HepG2 (cell line): ENCODE data around the gene CEBPG. TPM values are rescaled to one million over a fixed set of nuclear protein-coding genes. Genes with fewer than 3 reads are reported as not detected.

Experiments
- BRCA1 ChIP-seq: sonication (generic); formaldehyde crosslinking; IDR thresholded peaks from 2 replicates; pipeline ENCODE4 v1.4.0; 2020; ENCODE audit warnings: missing genetic modification reagents
- CSRNP2 ChIP-seq: sonication (generic); formaldehyde crosslinking; conservative IDR thresholded peaks from 2 replicates; pipeline ENCODE4 v1.8.0; 2022; ENCODE audit warnings: low read depth, missing genetic modification reagents
- ELF3 ChIP-seq: IDR thresholded peaks from 2 replicates; pipeline ENCODE4 v1.6.1; 2016; ENCODE audit warnings: missing genetic modification reagents, missing compliant biosample characterization
- JUNB ChIP-seq: sonication (generic); formaldehyde crosslinking; IDR thresholded peaks from 2 replicates; pipeline ENCODE4 v1.8.0; 2022; ENCODE audit warnings: missing genetic modification reagents, mild to moderate bottlenecking, borderline replicate concordance
- PHF8 ChIP-seq: sonication (generic); formaldehyde crosslinking; IDR thresholded peaks from 2 replicates; pipeline ENCODE4 v1.5.0; 2020; ENCODE audit warnings: missing genetic modification reagents
- POLR2G ChIP-seq: fragments of 200-400 bp; formaldehyde crosslinking; IDR thresholded peaks from 2 replicates; pipeline ENCODE4 v1.6.1; 2018; ENCODE audit warnings: mild to moderate bottlenecking, low read depth, low read length, moderate library complexity
- STAG1 ChIP-seq: sonication (generic); formaldehyde crosslinking; IDR thresholded peaks from 2 replicates; pipeline ENCODE4 v1.4.0; 2020; ENCODE audit warnings: missing genetic modification reagents
- TBP ChIP-seq: sonication (generic); formaldehyde crosslinking; IDR thresholded peaks from 2 replicates; pipeline ENCODE4 v1.5.0; 2020; ENCODE audit warnings: missing genetic modification reagents
- TP53 ChIP-seq: sonication (generic); formaldehyde crosslinking; conservative IDR thresholded peaks from 2 replicates; pipeline ENCODE4 v1.4.0; 2020; ENCODE audit warnings: missing genetic modification reagents
- U2AF1 ChIP-seq: fragments of 200-400 bp; formaldehyde crosslinking; optimal IDR thresholded peaks from 2 replicates; pipeline ENCODE3; 2017; ENCODE audit warnings: mild to moderate bottlenecking, low read depth, low read length
- ZBTB14 ChIP-seq: sonication (generic); formaldehyde crosslinking; IDR thresholded peaks from 2 replicates; pipeline ENCODE4 v1.4.0; 2020; ENCODE audit warnings: missing genetic modification reagents
- ZBTB38 ChIP-seq: sonication (generic); formaldehyde crosslinking; IDR thresholded peaks from 2 replicates; pipeline ENCODE4 v1.5.1; 2020; ENCODE audit warnings: mild to moderate bottlenecking, missing genetic modification reagents
- ZBTB49 ChIP-seq: sonication (generic); formaldehyde crosslinking; IDR thresholded peaks from 2 replicates; pipeline ENCODE4 v1.4.0; 2020; ENCODE audit warnings: missing genetic modification reagents, borderline replicate concordance
- ZC3H4 ChIP-seq: sonication (generic); formaldehyde crosslinking; IDR thresholded peaks from 2 replicates; pipeline ENCODE4 v1.4.0; 2020; ENCODE audit warnings: missing genetic modification reagents, borderline replicate concordance
- ZNF274 ChIP-seq: sonication (generic); formaldehyde crosslinking; IDR thresholded peaks from 2 replicates; pipeline ENCODE4 v1.5.1; 2020; ENCODE audit warnings: mild to moderate bottlenecking, missing genetic modification reagents
- ZNF543 ChIP-seq: sonication (generic); formaldehyde crosslinking; IDR thresholded peaks from 2 replicates; pipeline ENCODE4 v1.4.0; 2020; ENCODE audit warnings: mild to moderate bottlenecking, missing genetic modification reagents
- ZNF629 ChIP-seq: sonication (generic); formaldehyde crosslinking; conservative IDR thresholded peaks from 2 replicates; pipeline ENCODE4 v1.5.0; 2020; ENCODE audit warnings: missing genetic modification reagents
- ZSCAN22 ChIP-seq: sonication (generic); formaldehyde crosslinking; IDR thresholded peaks from 2 replicates; pipeline ENCODE4 v1.4.0; 2020; ENCODE audit warnings: mild to moderate bottlenecking, missing genetic modification reagents
- polyA plus RNA-seq, 8 experiments: library from polyadenylated mRNA; depleted of rRNA in 3 of 8; stranded (reverse) in 7 of 8; unstranded in 1 of 8; fragments of >200 nt; fragmentation: Illumina TruSeq in 4 of 8; extraction: Trizol in 4 of 8; gene quantifications; 2 replicates each; pipeline versions ENCODE4 v1.2.1 to v1.2.3, GENCODE V29; 2011 to 2016; ENCODE audit warnings: low read depth in 4 of 8, missing spikeins in 1 of 8, mixed read lengths in 1 of 8; ENCODE audit not compliant: insufficient read depth in 1 of 8
- total RNA-seq, 5 experiments: library from RNA; depleted of rRNA; stranded (reverse); fragments of >200 nt; fragmentation: Illumina TruSeq; extraction: Trizol; gene quantifications; 2 replicates each; pipeline ENCODE4 v1.2.3, GENCODE V29; 2016; ENCODE audit warnings: low read depth in 1 of 5
- TF ChIP-seq, protein P1 (sequence below): sonication (generic); formaldehyde crosslinking; IDR thresholded peaks from 2 replicates; pipeline ENCODE4 v1.4.0; 2020; ENCODE audit warnings: low read depth, mild to moderate bottlenecking, missing genetic modification reagents
- TF ChIP-seq, protein P2 (sequence below): sonication (generic); formaldehyde crosslinking; IDR thresholded peaks from 2 replicates; pipeline ENCODE4 v1.5.0; 2020; ENCODE audit warnings: missing genetic modification reagents

The CEBPG gene
- total and polyA plus RNA-seq, 2 of the 13 experiments (the other 11 are each of a cell fraction or from before 2014, with no cell fraction given), result 25.7 to 34.3 TPM

DNA sequence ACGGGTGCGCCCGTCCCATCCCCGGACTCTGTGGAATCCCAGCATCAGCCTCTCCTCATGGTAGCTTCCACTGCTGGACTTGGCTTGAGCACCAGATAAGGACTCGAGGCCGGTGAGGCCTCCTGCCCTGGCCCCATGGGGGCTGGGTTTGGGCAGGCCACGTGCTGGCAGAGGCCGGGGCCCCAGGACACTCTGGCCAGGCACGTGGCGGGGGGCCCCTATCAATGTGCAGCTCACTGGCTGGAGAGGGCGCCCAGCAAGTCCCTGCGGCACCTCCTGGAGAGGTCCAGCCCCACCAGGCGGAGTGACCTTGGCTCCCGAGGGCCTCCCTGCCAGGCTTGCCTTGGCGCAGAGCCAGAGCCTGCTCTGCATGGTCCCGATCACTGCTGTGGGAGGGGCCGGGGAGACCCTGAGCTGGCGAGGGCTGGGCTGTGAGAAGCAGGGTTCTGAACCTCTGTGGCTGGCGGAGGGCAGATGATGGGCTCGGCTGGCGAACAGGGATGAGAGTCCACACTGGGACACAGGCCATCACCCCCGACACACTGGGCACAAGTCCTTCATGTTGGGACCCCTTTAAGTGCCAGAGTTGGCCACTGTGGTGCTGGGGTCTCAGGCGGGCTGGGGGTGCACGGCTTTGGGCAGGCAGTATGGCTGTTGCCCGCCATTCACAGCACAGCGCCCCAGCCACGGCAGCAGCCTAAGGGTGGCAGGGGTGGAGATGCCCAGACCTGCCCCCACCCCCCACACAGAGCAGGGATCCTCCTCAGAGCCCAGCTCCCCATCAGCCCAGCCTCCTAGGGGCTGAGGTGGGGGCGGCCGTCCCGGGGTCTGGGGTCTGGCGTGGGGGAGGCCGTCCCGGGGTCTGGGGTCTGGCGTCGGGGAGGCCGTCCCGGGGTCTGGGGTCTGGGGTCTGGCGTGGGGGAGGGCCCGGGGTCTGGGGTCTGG, 19.1 kb downstream of the CEBPG start (continued):
- peak; percentile 99 for TF ChIP-seq ZNF543 (CRISPR knock-in tag)
- TF ChIP-seq BRCA1 (CRISPR knock-in tag), result peak; percentile 100
- TF ChIP-seq ZC3H4, result no peak
- peak; percentile 99 for TF ChIP-seq ZNF274 (CRISPR knock-in tag)
- peak; percentile 72; the same call in 1 of the 2 replicates for TF ChIP-seq JUNB
- TF ChIP-seq STAG1 (CRISPR knock-in tag), result peak; percentile 59
- TF ChIP-seq PHF8 (CRISPR knock-in tag), result peak; percentile 78
- TF ChIP-seq ZBTB49 (CRISPR knock-in tag), result peak; percentile 78; the same call in 1 of the 2 replicates
- TF ChIP-seq POLR2G, result peak; percentile 60
- TF ChIP-seq TP53 (CRISPR knock-in tag), result peak; percentile 93
- peak; percentile 89; the same call in 1 of the 2 replicates for TF ChIP-seq ZSCAN22 (CRISPR knock-in tag)
- TF ChIP-seq TBP (CRISPR knock-in tag), result no peak
- TF ChIP-seq, protein P1, sequence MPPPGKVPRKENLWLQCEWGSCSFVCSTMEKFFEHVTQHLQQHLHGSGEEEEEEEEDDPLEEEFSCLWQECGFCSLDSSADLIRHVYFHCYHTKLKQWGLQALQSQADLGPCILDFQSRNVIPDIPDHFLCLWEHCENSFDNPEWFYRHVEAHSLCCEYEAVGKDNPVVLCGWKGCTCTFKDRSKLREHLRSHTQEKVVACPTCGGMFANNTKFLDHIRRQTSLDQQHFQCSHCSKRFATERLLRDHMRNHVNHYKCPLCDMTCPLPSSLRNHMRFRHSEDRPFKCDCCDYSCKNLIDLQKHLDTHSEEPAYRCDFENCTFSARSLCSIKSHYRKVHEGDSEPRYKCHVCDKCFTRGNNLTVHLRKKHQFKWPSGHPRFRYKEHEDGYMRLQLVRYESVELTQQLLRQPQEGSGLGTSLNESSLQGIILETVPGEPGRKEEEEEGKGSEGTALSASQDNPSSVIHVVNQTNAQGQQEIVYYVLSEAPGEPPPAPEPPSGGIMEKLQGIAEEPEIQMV (CRISPR knock-in tag), result peak; percentile 95
- TF ChIP-seq CSRNP2 (CRISPR knock-in tag), result peak; percentile 96; the same call in 1 of the 2 replicates
- TF ChIP-seq, protein P2, sequence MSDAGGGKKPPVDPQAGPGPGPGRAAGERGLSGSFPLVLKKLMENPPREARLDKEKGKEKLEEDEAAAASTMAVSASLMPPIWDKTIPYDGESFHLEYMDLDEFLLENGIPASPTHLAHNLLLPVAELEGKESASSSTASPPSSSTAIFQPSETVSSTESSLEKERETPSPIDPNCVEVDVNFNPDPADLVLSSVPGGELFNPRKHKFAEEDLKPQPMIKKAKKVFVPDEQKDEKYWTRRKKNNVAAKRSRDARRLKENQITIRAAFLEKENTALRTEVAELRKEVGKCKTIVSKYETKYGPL (CRISPR knock-in tag), result peak; percentile 96
- TF ChIP-seq ELF3 (CRISPR knock-in tag), result peak; percentile 72; the same call in 1 of the 2 replicates
- TF ChIP-seq ZBTB14 (CRISPR knock-in tag), result peak; percentile 79
- TF ChIP-seq U2AF1, result peak; percentile 65
- peak; percentile 80 for TF ChIP-seq ZNF629 (CRISPR knock-in tag)
- TF ChIP-seq ZBTB38 (CRISPR knock-in tag), result peak; percentile 96
